ENCODE results near the gene RASEF.

The RASEF gene

GRCh38 chr9:83056911-83057310 lies 6.0 kb downstream of the RASEF start:
- no peak for DNase-seq (ENCODE audit: low read depth in 2 of 3, low spot score in 2 of 3)

DNA sequence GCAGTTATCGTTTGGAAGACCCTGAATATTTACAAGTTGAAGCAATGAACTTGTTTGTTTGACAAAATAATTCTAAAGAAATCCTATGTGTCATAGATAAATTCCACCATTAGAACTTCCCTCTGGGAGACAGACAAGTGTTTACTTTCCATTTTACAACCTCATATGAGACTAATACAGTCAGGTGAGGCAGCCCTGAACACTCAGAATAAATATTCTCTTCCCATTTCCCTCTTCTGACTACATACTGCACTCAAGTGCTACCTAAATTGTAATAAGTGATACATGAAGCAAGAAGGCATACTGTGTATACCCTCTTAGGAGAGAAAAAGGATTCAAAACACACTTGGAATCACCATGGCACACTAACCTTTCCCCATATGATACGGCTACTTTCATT lies 6.8 kb downstream of the RASEF start:
- DNase-seq (ENCODE audit: low read depth in 2 of 3, low spot score in 2 of 3): no peak

DNA sequence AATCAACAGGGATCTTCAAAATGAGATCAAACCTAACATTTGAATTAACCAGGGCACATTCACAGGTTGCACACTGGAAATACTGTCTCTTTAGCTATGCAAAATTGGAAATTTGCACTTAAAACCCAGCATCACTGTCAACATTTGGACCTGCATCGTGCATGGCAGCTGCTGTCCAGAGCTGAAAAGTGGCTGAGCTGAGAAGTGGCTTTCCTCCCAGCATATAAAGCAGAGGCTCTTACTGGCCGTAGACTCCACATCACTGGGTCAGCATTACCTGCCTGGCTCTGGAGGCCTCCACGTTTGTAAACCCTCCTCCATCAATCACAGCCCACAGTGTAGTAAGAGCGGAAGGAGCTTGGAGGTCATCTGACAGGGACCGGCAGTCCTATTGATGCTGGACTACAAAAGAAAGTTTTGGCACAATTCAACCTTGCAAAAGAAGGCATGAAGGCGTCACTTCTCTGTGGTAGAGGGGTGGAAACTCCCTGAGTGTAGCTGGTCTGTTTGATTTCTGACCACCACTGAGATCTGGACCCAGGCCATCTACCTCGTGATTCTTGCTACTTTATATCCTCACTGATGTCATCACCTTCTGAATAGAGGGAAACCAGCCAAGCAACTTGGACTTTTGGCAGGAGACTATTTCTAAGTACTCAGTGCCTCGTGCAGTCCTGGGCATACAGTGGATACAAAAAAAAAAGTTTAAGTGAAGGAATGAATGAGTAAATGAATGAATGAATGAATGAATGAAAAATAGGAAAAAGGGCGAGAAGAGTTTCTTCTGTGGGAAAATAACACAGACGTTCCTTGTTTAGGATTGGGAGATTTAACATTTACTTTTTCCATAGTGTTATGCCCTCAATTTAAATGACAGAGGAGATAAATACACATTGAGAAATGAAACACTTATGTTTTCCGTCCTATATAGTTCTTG lies 14.8 kb downstream of the RASEF start:
- DNase-seq (ENCODE audit: low read depth in 2 of 3, low spot score in 2 of 3): no peak

DNA sequence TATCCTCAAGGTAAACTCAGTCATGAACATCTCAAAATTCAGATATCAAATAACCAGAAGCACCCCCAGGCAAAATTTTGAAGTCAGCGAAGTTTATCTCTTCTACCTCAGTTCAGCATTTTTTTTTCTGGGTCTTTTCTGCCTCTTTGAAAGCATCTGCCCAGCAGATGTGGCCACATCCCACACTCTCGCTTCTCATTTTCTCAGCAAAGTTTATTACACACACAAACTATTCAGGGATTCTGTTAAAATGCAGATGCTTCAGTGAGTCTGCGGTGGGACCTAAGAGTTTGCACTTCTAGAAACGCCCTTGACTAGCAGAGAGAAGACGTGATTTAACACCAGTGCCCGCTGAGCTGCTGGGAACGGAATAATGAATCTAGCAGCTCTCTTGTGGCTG lies 19.3 kb downstream of the RASEF start:
- no peak for DNase-seq (ENCODE audit: low read depth in 2 of 3, low spot score in 2 of 3)

DNA sequence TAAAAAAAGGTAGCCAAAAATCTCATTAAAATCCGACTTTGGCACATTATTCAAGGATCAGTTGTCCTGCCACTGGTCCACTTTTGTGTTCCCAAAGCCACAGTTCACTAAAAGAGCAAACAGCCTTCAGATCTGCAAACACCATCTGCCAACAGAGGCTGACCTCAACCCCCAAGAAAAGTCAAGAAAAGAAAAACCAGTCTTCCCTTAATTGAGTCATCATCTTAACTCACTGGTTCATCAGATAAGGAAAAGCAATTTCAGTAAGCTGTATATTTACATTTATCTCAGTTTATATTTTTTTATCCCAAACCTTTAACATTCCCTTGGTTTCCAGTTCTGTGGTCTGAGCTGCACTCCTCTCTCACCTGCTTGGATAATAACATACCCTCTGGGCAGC lies 21.2 kb downstream of the RASEF start:
- no peak for DNase-seq (ENCODE audit: low read depth in 2 of 3, low spot score in 2 of 3)

DNA sequence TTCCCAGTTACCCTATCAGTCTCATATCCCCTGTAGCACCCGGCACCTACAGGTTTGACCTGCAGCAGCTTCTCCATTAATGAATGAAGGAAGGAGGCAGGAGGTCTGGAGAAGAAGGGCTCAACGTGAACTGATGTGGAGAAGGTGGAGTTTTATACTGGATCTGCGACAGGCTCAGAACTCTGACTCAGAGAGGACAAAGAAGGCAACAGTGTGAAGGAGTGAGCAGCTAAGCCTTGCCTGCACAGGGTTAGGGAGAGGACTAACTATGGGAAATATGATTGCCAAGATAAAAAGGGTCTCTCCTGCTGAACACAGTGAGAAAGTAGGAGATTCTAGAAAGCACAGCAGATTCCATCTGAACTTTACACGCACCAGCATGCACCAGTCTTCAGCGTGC lies 23.6 kb downstream of the RASEF start:
- no peak for DNase-seq (ENCODE audit: low read depth in 2 of 3, low spot score in 2 of 3)

- DNase-seq (ENCODE audit: low read depth in 2 of 3, low spot score in 2 of 3): no peak
Measured at GRCh38 chr9:83036043-83036442, 26.9 kb downstream of the RASEF start.

DNA sequence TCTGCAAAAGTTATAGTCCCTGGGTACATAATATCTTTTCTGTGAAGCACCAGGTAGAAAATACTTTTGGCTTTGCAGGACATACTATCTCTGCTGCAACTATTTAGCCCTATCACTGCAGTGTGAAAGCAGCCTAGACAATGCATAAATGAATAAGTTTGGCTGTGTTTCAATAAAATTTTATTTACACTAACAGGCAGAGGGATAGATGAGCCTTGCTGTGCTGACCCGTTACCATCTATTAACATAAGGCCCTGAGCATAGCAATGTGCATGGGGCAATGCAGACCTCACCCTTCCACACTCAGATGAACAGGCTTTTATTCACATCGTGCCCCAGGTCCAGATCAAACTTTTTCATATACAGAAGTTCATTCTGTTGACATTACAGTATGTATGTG lies 27.8 kb downstream of the RASEF start:
- no peak for DNase-seq (ENCODE audit: low read depth in 2 of 3, low spot score in 2 of 3)

DNA sequence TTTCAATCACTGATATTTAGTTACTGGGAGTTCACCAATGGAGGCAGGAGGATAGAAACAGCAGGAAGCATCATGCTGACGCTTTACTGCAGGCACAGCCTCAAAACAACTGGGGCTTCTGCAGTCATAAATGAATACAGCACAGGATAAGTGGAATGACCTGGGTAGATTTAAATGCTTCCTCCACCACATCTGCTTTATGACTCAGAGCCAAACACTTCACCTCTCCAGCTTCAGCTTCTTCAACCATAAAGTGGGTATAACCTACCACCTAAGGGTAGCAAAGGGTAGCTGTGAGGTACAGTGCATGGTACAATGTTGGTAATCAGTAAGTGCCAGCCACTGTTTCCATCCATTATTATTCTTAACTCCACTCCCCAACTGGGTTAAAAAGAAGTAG lies 28.4 kb downstream of the RASEF start:
- no peak for DNase-seq (ENCODE audit: low read depth in 2 of 3, low spot score in 2 of 3)

GRCh38 chr9:83034026-83034425 lies 28.9 kb downstream of the RASEF start:
- DNase-seq (ENCODE audit: low read depth in 2 of 3, low spot score in 2 of 3): no peak

- DNase-seq (ENCODE audit: low read depth in 2 of 3, low spot score in 2 of 3): no peak
Measured at GRCh38 chr9:83032065-83032625, 30.8 kb downstream of the RASEF start.

DNA sequence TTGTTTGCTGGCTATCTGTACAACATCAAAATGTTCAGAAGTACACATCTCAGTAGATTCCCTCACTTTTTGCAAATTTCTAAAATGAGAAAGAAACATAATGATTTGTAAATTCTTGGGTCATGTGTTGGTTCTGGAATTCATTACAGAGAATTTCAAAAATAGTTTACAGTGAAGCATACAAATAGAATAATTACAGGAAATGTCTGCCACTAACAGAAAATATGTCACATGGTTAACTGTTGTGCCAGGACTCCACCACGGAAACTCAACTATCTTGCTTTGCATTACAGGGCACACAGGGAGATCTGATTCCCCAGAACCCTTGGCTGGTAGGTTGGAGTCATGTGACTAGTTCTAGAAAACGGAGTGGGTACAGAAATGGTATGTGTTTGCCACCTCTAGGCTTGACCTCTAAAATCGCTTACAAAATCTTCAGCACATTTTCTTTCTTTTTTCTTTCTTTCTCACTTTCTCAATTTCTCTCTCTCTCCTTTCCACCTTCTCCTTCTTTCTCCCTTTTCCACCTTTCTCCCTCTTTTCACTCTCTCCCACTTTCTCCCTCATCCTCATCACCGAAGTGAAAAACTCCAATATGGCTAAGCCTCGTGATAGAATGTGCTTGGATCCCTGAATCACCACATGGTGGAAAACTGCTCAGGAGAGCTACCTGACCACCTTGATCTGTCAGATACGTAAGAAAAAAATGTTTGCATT lies 32.4 kb downstream of the RASEF start:
- no peak for DNase-seq (ENCODE audit: low read depth in 2 of 3, low spot score in 2 of 3)

- DNase-seq (ENCODE audit: low read depth in 2 of 3, low spot score in 2 of 3): no peak
Measured at GRCh38 chr9:83029531-83030137, 33.3 kb downstream of the RASEF start.

DNA sequence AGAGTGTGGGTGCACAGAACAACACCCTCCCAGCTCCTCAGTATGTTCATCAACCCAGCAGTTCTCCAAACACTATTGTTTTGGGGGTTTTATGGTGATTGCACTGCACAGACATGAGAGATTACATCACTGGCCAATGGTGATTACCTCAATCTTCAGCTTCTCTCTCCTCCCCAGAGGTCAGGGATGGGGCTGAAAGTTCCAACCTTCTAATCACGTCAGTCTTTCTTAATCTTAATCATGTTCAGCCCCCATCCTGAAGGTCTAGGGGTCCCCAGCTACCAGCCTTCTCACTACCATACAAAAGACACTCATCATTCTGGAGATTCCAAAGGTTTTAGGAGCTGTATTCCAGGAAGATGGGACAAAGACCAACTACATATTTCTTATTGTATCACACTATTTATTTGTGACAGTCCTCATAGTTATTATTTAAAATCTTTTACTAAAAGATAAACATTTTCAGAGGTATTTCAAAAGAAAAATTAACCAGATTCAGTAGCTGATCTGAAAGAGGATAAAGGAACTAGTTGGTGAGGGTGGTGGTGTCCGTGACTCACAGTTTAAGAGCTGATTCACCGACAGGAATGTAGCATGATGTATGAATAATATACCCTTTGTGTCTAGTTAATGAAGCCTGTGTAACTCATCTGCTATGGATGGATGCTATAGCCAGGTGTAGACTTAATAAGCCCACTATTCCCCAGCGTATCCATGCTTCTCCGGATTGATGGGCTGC lies 35.6 kb downstream of the RASEF start:
- no peak for DNase-seq (ENCODE audit: low read depth in 2 of 3, low spot score in 2 of 3)

- DNase-seq (ENCODE audit: low read depth in 2 of 3, low spot score in 2 of 3): no peak
Measured at GRCh38 chr9:83024506-83025125, 38.3 kb downstream of the RASEF start.

DNA sequence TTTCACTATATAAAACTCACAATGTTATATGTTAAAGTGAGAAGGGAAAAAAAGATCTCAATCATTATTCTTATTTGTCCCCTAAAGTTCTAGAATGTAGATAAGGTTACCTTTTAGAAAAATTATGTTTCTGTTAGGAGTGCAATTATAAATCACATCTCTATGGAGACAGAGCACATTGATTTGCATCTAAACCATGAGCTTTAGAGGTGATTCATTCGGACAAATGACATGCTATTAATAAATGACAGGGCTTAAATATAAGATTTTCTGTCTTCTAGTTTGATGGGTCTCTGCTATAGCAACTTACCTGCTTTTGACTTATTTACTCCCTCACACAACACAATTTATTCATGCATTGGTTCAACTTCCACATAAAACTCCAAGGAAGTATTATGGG lies 39.8 kb downstream of the RASEF start:
- no peak for DNase-seq (ENCODE audit: low read depth in 2 of 3, low spot score in 2 of 3)

- DNase-seq (ENCODE audit: low read depth in 2 of 3, low spot score in 2 of 3): no peak
Measured at GRCh38 chr9:83020864-83021263, 42.1 kb downstream of the RASEF start.

- no peak for DNase-seq (ENCODE audit: low read depth in 2 of 3, low spot score in 2 of 3)
Measured at GRCh38 chr9:83020327-83020726, 42.6 kb downstream of the RASEF start.

DNA sequence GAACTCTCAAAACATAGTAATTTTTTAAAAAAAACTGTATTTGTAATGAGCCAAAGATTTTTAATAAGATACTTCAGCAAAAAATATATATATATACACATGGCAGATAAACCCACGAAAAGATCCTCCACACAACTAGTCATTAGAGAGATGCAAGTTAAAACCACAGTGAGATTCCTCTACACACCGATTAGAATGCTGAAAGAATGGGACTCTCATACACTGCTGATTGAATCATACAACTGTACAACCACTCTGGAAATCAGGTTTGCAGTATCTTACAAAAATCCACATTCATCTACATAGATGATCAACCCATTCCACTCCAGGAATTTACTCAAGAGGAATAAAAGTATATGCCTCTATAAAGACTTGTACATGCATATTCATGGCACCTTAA lies 43.7 kb downstream of the RASEF start:
- no peak for DNase-seq (ENCODE audit: low read depth in 2 of 3, low spot score in 2 of 3)

- no peak for DNase-seq (ENCODE audit: low read depth in 2 of 3, low spot score in 2 of 3)
Measured at GRCh38 chr9:83015897-83016296, 47.0 kb downstream of the RASEF start.

Measured in activated CD8-positive, alpha-beta memory T cell treated with anti-CD3 and anti-CD28 coated beads for 48 hours (primary cell).